Measurements from ENCODE around the gene S1PR4. TPM values are rescaled to one million over a fixed set of nuclear protein-coding genes. Genes with fewer than 3 reads are reported as not detected.
A peak's percentile ranks its signal among the peaks of the same experiment; 100 is the strongest.

The S1PR4 gene
- total and polyA plus RNA-seq, 9 of the 15 experiments (the other 6 are each of a cell fraction or from before 2014, with no cell fraction given) = 0.27 TPM; not detected in 8

DNA sequence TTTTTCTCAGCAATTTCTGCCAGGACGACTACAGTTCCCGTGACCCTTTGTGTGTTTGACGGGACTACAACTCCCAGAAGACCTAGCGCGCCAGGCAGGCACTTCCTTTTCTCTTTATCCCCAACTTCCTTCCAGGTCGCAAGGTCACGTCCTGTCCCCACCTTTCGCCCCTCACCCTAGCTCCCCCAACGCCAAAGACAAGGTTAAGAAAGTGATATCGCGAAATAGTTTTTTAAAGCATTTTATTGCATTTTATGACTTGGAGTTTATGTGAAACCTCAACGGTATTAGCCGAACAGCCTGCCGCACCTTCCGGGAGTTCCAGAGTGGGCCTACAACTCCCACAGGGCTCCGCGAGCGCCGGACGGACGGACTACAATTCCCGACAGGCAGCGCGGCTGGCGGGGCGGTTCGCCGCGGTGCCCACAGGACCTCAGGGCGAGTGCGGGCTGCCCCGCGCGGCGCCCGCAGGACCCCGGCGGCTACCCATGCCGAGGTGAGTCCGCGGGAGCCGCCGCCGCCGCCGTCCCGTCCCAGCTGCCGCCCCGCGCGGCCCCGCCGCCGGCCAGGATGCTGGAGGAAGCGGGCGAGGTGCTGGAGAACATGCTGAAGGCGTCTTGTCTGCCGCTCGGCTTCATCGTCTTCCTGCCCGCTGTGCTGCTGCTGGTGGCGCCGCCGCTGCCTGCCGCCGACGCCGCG, 7.0 kb downstream of the S1PR4 start, which contains the start of gene NCLN (continued):
- TF ChIP-seq ZNF407 (IDR thresholded peaks at IDR 0.05; ENCODE audit: low read depth) (no peak), ZNF174 (CRISPR knock-in tag; IDR thresholded peaks at IDR 0.05) (no peak), RFX1 (IDR thresholded peaks at IDR 0.05) (no peak), FOXP1 (CRISPR knock-in tag; IDR thresholded peaks at IDR 0.05) (0 out of 2 replicates have a peak, but pooled peaks have one; percentile 64), U2AF2 (optimal IDR thresholded peaks at IDR 0.05; ENCODE audit: low read depth, low read length) (no peak), CREB1 (IDR thresholded peaks at IDR 0.05) (no peak), CREB1 (CRISPR knock-in tag; IDR thresholded peaks at IDR 0.05) (0 out of 2 replicates have a peak, but pooled peaks have one; percentile 22), NR3C1 (CRISPR knock-in tag; IDR thresholded peaks at IDR 0.05) (no peak), BRD4 (IDR thresholded peaks at IDR 0.05) (no peak), TEAD4 (IDR thresholded peaks at IDR 0.05; ENCODE audit: low read length) (no peak), TEAD4 (CRISPR knock-in tag; IDR thresholded peaks at IDR 0.05; ENCODE audit: borderline replicate concordance) (no peak), BCOR (IDR thresholded peaks at IDR 0.05) (no peak), DACH1 (IDR thresholded peaks at IDR 0.05; ENCODE audit: partially characterized antibody) (peak; percentile 47), GTF2F1 (IDR thresholded peaks at IDR 0.05; ENCODE audit: low read depth, low read length) (no peak), ZKSCAN3 (CRISPR knock-in tag; IDR thresholded peaks at IDR 0.05) (no peak), NCOA1 (IDR thresholded peaks at IDR 0.05; ENCODE audit: low read depth) (no peak; the same call in 1 of the 2 replicates), HMG20B (CRISPR knock-in tag; IDR thresholded peaks at IDR 0.05) (no peak), SRSF9 (IDR thresholded peaks at IDR 0.05; ENCODE audit: borderline replicate concordance, low read depth, low read length) (no peak), ZNF778 (CRISPR knock-in tag; IDR thresholded peaks at IDR 0.05) (no peak)
- TF ChIP-seq, protein P1, sequence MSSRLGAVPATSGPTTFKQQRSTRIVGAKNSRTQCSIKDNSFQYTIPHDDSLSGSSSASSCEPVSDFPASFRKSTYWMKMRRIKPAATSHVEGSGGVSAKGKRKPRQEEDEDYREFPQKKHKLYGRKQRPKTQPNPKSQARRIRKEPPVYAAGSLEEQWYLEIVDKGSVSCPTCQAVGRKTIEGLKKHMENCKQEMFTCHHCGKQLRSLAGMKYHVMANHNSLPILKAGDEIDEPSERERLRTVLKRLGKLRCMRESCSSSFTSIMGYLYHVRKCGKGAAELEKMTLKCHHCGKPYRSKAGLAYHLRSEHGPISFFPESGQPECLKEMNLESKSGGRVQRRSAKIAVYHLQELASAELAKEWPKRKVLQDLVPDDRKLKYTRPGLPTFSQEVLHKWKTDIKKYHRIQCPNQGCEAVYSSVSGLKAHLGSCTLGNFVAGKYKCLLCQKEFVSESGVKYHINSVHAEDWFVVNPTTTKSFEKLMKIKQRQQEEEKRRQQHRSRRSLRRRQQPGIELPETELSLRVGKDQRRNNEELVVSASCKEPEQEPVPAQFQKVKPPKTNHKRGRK (tag; IDR thresholded peaks at IDR 0.05) = no peak

Measured in K562 (cell line).